Right lobe of liver (tissue), 4 donors: ENCODE data around the gene N4BP2L1.

Experiments
- POLR2A ChIP-seq: fragments of 450-650 bp; IDR thresholded peaks from one replicate; pipeline ENCODE4 v1.6.1; 2017; ENCODE audit warnings: antibody characterized with exemption, mild to moderate bottlenecking
- TF ChIP-seq, protein P1 (sequence below), 4 donors: fragments of 200-600 bp in 3 of 4; fragments of 450-650 bp in 1 of 4; IDR thresholded peaks; one replicate each; pipeline versions ENCODE4 v1.5.1 to v1.8.0; 2016 to 2022; ENCODE audit warnings: antibody characterized with exemption in 4 of 4, mild to moderate bottlenecking in 2 of 4
- donor health status: DM: no; HTN: no; CAD: no.
- donor health status: DM: no; HTN: no; CAD: no.
- donor health status: DM: no; HTN: yes; CAD: no.

DNA sequence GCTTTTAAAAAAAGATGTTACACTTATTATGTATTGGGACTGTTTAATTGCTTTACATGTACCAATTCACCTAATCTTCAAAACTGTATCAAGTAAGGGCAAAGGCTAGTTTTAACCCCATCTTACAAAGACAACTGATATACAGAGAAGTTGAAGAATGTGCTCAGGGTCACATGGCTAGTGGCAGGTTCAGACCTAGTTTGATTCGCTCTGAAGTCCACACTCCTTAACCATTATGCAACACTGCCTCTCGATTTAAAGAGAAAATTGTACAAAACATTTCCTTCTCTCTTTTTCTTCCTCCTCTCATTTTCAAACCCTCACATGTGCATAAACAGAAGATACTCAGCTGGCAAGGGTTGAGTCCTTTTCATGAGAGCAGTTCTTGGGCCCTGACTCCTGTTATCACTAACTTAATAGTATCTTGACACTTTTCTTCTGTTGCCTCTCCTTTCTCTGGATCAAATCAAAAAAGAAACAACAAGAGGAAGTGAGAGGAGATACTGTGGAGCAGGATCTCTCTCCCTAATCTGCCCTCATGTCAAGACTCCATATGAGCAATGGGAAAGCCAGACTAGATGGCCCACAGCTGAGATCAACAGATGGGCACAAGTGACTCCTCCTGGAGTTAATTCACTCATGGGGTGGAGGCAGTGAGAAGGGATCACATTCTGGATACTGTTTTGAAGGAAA lies 19.0 kb upstream of the N4BP2L1 start:
- TF ChIP-seq POLR2A = no peak
- TF ChIP-seq, protein P1, sequence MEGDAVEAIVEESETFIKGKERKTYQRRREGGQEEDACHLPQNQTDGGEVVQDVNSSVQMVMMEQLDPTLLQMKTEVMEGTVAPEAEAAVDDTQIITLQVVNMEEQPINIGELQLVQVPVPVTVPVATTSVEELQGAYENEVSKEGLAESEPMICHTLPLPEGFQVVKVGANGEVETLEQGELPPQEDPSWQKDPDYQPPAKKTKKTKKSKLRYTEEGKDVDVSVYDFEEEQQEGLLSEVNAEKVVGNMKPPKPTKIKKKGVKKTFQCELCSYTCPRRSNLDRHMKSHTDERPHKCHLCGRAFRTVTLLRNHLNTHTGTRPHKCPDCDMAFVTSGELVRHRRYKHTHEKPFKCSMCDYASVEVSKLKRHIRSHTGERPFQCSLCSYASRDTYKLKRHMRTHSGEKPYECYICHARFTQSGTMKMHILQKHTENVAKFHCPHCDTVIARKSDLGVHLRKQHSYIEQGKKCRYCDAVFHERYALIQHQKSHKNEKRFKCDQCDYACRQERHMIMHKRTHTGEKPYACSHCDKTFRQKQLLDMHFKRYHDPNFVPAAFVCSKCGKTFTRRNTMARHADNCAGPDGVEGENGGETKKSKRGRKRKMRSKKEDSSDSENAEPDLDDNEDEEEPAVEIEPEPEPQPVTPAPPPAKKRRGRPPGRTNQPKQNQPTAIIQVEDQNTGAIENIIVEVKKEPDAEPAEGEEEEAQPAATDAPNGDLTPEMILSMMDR (IDR thresholded peaks at IDR 0.05) = no peak
